NCI-H1105 (cell line): Measurements from ENCODE around the gene AKR1D1.
"Not testable (repeated sequence)": the region's sequence is repeated elsewhere in the genome, so short reads cannot be mapped to it uniquely, and the experiment has no call there.

Experiments used
- DNase-seq: peaks from one replicate; lab custom pipeline; 2025; lab: John Stamatoyannopoulos, UW

AKR1D1 gene

DNA sequence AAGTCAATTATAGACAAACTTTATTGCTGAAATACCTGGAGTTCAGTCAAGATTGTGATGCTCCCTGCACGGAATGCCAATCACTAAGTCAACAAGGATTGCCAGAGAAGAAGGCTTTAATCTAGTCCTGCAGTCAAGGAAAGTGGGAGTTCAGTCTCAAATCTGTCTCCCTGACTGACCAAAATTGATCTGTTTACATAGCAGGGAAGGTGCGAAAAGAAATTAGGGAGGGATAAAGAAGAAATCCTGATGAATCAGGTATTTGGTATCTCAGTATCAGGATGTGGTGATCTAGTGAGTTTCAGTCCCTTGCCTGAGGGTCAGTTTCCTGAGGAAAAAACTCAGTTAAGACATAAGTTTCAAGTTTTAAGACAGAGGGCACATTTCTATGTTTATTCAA, 2.1 kb upstream of the AKR1D1 start:
- DNase-seq = no peak

DNA sequence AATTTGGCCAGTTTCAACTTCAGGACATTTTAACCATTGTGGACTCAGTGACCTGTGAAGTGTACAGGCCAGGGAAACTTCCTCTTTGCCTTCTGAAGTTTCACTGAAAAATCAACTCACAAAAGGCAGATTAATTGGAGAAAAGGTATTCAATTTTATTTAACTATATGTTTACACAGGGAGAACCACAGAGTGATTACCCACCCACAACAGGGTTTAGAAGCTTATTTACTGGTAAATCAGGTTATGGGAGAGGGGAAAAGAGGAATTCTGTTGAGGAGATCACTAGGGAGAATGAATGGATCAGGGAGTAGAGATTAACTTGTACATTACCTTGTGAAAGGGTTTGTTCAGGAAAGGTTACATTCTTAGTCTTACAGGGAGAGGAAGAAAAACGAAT, 1.7 kb upstream of the AKR1D1 start:
- DNase-seq = no peak

DNA sequence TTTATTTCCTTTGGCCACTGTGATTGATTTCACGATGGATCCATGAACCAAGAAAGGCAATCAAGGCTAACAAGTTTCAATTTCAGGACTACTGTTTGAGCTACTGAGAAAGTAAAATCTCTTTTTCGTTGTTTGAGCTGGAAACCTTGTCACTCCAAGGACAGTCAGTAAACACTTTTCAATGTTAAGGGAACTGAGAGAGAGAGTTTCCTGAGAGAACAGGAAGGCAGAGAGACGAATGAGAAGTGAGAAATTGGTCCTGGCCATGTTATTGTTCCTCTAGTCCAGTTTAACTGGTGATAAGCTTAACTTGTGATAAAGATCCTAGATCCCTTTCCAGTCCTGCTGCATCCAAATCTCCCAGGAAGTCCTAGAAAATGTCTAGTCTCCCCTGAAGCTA, 909 bp upstream of the AKR1D1 start:
- DNase-seq = no peak

DNA sequence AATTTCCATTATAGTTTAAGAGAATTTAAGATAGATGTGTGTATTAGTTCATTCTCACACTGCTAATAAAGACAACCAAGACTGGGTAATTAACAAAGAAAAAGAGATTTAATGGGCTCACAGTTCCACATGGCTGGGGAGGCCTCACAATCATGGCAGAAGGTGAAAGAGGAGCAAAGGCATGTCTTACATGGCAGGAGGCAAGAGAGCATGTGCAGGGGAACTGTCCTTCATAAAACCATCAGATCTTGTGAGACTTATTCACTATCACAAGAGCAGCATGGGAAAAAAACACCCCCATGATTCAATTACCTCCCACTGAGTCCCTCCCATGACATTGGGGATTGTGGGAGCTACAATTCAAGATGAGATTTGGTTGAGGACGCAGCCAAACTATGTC, 473 bp upstream of the AKR1D1 start:
- DNase-seq = not testable (repeated sequence)

DNA sequence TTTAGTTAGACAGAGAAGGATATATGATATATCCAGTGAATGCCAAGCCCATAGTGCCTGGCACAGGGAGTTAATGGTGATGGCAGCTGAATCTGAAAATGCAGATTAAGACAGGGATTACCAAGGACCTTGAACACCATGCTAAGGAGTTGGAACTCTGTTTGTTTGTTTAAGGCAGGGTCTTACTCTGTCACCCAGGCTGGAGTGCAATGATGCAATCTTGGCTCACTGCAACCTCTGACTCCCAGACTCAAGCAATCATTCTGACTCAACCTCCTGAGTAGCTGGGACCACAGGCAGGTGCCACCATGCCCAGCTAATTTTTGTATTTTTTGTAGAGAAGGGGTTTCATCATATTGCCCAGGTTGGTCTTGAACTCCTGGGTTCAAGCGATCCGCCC, 1.6 kb downstream of the AKR1D1 start:
- DNase-seq = no peak

DNA sequence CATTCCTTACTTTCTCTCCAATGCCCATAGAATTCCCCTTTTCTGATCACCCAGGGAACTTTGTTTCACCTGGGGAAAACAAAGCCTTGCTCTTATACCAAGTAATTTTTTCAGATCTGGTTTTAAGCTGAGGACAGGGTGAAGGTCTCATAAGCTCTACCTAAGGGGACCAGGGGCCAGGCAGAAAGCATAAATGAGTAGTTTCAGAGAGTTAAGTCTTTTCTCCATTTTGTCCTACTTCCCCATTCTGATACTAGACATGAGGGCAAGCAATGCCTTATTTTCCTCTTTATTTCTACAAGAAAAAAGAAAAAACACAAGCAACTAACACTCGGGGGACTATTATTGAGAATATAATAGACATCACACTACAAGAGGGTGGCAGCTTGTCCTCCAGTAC, 2.9 kb downstream of the AKR1D1 start:
- no peak for DNase-seq

DNA sequence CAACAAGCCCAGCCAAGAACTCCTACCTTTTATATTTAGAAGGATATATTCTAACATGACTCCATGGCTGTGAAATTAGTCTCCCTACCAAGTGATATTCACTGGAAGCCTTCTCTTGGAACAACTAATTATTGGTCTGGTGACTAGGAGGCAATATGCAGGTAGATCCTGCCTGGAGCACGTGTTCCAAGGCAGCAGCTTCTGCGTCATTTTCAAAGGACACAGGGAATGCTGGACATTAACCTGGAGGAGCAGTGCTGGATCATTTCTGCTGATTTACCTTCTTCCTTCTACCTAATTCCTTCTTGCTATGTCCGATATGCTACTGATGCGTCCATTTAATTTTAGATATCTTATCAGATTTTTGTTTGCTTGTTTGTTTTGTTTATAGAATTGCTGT, 5.6 kb downstream of the AKR1D1 start:
- DNase-seq = no peak

DNA sequence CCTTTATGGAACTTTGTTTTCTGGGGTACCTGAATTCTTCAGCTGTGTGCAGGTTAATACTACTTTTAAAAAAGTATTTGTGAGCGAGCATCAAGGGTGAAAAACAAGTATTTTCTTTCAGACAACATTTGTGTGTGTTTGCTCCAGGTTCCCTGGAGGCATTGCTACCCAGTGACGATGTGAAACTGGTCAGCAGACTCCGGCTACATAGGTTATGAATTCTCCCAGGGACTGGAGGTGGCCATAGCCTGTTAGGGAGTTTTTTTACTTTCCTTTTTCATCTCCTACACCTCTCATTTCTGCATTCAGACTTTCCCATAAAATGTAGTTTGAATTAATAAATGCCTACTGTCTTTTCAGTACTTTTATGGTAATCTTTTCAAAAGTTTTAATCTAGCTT, 7.6 kb downstream of the AKR1D1 start:
- no peak for DNase-seq

DNA sequence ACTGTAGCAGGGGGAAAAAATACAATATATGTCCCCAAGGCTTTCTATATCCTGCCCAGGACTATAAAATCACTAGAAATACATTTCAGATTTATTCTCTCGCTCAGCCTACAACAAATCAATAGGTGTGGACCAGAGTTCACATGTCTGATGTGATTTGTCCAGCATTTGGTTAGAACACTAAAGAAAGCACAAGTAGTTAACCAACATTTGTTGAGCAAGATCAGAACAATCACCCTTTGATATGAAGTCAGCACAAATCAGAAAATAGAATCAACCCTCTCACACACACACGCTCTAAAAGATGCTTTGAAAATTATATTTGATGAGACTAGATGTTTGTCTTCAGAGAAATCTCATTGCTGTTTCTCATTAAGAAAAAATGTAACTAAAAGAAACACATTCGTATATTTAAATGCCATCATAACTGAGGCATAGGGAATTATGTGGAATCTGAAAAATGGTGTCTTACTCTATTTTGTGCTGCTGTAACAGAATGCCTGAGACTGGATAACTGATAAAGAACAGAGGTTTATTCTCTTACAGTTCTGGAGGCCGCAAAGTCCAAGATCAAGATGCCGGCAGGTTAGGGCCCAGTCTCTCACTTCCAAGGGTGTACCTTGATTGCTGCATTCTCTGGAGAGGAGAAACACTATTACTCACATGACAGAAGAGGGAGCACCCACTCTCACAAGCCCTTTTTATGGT, 10.5 kb downstream of the AKR1D1 start:
- DNase-seq = no peak

DNA sequence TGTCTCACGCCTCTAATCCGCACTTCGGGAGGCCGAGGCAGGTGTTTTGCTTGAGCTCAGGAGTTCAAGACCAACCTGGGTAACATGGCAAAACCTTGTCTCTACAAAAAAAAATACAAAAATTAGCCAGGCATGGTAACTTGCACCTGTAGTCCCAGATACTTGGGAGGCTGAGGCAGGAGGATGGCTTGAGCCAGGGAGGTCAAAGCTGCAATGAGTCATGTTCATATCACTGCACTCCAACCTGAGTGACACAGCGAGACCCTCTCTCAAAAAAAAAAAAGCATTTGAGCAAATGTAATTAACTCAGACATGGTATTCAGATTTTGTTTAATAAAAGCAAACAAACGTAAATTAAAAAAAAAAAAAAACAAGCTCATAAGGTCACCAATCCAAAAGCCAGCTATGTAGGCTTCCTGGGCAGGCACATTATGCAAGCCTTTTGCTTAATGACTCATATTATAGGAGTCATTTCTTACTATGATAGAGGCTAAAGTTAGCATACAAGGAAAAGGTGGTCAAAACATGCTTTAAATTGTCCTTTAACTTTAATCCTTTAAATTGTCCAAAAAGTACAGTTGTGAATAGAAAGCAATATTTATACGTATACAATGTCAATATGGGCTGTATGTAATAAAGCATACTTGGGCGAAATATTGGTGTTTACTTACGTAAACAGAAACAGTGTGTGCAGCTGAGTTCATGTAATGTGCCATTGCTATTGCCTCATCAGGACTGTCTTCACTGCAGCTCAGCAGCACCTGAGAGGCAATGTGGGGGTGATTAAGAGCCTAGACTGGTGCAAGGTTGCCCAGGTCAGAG, 13.0 kb downstream of the AKR1D1 start:
- no peak for DNase-seq

DNA sequence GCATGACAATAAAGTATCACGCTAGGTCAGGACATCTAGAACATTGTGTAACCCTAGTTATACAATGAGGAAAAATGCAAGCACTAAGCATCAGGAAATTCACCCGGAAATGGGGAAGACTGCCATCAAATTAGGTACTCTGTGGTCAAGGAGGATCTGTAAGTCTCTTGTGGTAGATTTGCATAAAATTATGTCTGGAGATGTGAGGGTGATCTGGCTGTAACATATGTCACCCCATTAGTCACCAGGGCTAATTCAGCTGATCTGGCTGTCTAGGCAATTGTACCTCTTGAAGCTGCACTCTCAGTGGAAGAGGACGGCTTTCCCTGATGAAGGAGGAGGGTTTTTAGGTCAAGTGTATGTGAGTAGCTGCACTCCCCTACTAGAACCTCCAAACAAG, 14.8 kb downstream of the AKR1D1 start:
- no peak for DNase-seq

DNA sequence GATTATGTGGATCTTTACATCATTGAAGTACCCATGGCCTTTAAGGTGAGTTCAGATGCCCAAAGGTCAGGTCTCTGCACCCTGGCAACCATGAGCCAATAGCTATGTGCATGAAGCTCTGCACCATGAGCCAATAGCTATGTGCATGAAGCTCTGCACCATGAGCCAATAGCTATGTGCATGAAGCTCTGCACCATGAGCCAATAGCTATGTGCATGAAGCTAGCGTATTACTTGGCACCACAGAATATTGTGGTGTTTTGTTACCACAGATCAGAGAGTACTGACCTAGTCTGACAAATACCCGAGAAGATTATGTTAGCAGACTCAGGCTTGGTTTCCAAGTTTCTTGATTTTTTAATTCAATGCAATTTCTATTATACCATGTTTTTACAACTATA, 15.6 kb downstream of the AKR1D1 start:
- DNase-seq = not testable (repeated sequence)

DNA sequence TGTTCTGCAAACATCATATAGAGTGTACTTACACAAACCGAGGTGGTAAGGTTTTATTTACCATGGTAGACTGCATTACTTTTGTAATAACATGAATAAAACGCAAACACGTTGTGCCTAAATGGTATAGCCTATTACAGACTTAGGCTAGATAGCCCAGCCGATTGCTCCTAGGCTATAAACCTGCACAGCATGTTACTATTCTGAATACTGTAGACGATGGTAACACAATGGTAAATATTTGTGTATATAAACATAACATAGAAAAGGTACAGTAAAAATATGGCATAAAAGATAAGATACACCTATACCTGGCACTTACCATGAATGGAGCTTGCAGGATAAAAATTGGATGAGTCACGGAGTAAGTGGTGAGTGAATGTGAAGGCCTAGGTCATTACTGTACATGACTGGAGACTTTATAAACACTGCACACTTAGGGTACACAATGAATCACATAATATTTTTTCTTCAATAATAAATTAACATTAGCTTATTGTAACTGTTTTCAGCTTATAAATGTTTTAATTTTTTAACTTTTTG, 16.3 kb downstream of the AKR1D1 start:
- no peak for DNase-seq

DNA sequence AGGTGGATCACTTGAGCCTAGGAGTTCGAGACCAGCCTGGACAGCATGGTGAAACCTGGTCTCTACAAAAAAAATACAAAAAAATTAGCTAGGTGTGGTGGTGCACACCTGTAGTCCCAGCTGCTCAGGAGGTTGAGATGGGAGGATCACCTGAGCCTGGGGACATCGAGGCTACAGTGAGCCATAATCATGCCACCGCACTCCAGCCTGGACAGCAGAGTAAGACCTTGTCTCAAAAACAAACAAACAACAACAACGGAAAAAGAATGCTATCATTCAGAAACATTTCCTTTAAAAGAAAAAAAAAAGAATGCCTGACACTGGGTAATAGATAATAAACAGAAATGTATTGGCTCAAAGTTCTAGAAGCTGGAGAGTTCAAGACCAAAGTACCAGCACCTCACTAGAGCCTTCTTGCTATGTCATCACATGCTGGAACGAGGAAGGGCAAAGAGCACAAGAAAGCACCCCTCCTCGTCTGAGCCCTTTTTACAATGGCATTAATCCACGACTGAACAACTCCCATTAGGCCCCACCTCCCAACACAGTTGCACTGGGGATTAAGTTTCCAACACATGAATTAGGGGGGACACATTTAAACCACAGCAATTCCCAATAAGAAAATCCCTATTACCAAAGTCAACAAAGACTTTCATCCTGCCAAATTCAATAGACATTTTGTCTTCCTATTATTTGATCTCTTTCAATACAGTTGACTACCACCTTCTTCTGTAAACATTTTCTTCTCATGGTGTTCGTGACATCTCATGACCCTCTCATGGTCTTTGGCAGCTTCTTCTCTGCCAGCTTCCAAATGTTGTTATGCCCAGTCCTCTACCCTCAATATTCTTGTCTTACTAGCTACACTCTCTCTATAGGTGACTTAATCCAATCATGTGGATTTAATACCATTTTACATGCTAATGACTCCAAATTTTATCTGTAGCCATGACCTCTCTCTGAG, 20.0 kb downstream of the AKR1D1 start:
- DNase-seq = no peak

DNA sequence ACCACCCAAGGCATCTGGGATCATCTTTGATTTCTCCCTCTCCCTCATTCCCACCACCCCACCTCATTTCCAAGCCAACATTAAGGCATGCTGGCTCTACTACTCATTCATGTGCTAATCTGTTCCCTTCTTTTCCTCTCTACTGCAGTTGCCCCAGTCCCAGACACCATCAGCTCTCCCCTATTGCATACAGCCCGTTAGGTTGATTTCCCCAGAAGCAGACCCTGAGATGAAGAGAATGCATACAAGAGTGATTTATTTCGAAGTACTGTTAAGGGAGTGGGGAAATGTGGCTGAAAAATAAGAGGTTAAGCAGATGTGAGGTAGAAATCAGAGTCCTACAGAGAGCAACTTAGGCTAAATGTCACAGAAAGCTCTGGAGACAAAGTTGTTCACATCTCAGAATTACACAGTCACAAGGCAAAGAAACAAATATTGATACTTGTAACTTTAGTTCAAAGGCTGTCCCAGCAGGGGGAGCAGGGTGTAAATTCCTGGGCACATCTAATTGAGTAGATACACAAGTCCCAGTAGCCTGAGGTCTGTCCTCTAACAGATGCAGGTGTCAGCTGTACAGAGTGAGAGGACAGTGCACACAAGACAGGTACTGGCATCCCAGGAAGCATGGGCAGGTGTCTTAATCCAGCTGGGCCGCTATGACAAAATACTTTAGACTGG, 20.9 kb downstream of the AKR1D1 start:
- DNase-seq = no peak

DNA sequence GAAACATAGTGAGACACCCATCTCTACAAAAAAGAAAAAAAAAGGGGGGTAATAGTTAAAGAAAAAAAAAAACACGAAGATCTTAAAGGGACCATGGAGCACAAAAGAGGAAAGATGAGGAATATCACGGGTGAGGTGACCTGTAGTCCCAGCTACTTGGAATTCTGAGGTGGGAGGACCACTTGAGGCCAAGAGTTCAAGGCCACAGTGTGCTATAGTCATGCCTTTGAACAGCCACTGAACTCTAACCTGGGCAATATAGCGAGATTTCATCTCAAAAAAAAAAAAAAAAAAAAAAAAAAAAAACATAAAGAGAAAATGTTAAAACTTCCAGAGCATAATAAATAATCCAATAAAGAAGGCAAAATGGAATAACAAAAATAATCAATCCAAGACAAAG, 23.6 kb downstream of the AKR1D1 start:
- DNase-seq = no peak

DNA sequence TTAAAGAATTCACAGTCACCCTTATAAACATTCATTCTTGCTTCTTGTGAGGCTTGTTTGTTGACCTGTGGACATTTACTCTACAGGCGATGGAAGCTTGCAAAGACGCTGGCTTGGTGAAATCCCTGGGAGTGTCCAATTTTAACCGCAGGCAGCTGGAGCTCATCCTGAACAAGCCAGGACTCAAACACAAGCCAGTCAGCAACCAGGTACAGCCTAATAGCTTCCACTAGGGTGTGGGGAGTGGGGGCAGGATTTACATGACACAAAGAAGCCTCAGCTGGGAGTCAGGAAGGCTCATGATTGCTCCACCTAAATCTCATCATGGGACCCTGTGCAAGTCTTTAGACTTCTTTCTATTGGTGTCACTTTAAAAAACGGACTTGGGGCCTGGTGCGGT, 29.0 kb downstream of the AKR1D1 start:
- no peak for DNase-seq

DNA sequence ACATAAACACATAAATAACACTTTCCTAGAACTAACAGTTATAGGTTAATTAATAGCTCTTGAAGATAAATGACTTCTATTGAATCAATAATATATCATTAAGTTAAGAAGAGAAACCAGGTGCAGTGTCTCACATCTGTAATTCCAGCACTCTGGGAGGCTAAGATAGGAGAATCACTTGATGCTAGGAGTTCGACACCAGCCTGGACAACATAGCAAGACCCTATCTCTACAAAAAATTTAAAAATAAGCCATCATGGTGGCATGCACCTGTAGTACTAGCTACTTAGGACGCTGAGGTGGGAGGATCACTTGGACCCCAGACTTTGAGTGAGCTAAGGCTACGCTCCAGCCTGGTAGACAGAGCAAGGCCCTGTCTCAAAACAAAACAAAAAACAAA, 38.8 kb downstream of the AKR1D1 start:
- no peak for DNase-seq

DNA sequence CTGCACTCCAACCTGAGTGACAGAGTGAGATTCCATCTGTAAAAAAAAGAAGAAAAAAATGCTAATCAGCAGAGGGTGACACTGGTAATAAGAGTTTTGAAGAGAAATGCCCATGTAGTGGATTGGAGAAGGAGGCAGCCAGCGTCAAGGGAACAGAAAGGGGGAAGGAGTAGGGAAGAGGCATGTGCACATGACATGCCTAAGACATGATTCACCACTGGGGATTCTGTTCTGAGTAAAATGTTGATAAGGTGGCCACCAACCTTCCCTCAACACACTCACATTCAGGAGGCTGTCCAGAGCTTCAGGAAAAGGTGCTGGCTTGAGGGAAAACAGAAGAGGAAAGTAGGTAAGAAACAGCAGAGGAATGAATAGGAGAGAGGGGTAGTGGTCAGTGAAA, 39.9 kb downstream of the AKR1D1 start:
- DNase-seq = no peak

DNA sequence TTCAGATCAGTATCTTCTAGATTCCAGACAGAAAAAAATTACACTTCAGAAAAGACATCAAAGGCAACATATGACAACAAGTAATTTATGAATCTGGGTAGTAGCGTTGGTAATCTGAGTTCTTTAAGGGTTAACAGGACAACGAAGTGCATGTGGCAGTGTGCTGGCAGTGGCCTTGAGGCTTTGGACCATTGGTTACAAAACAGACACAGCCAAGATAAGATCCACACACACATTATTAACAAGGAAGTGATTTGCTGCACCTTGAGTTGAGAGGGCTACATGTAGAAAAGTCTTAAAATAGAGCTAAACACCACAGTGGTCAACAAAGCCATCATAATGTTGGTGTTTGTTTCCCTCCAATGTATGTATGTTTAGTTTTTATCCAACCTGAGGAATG, 40.6 kb downstream of the AKR1D1 start:
- DNase-seq = no peak

DNA sequence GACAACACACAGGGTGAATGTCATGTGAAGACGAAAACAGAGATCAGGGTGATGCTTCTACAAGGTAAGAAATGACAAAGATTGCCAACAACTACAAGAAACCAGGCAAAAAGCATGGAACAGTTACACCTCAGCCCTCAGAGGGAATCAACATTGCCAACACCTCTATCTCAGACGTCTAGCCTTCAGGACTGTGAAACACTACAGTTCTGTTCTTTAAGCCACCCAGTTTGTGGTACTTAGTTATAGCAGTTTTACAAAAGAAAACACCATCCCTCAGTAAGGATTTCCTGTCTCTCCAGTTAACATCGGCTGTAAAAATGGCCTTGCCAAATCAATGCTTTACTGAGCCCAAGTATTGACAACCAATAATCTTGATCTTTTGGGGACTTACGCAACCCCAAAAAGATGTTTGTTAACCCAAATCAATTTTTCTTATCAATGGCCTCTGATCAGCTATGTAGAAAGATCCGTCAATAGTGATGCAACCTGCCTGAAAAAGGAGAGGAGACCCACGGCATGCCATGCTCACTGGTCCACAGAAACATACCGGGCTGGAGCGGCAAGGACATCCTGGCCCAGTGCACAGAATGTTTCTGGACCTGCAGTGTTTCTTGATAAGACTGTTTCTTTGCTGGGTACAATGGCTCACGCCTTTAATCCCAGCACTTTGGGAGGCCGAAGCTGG, 44.0 kb downstream of the AKR1D1 start:
- DNase-seq = no peak
